ENCODE results near the gene B3GAT2.

B3GAT2 gene

GRCh38 chr6:70863343-70863742 lies 93.5 kb downstream of the B3GAT2 start:
- no peak for TF ChIP-seq CTCF (IDR thresholded peaks at IDR 0.05; ENCODE audit: control insufficient read depth, insufficient read depth, low read depth, low read length, missing control alignments)
- no peak for DNase-seq (ENCODE audit: low read depth)
- H3K4me3 ChIP-seq (ENCODE audit: control insufficient read depth, low read depth, low read length): no peak overlapping the region

- H3K4me3 ChIP-seq (ENCODE audit: control insufficient read depth, low read depth, low read length): no peak overlapping the region
- DNase-seq (ENCODE audit: low read depth): no peak
- no peak for TF ChIP-seq CTCF (IDR thresholded peaks at IDR 0.05; ENCODE audit: control insufficient read depth, insufficient read depth, low read depth, low read length, missing control alignments)
Measured at GRCh38 chr6:70860920-70861319, 95.9 kb downstream of the B3GAT2 start.

GRCh38 chr6:70860045-70860444 lies 96.8 kb downstream of the B3GAT2 start:
- peak; percentile 2 for DNase-seq (ENCODE audit: low read depth)
- TF ChIP-seq CTCF (IDR thresholded peaks at IDR 0.05; ENCODE audit: control insufficient read depth, insufficient read depth, low read depth, low read length, missing control alignments): no peak
- H3K4me3 ChIP-seq (ENCODE audit: control insufficient read depth, low read depth, low read length): no peak overlapping the region

- DNase-seq (ENCODE audit: low read depth): no peak
- no peak for TF ChIP-seq CTCF (IDR thresholded peaks at IDR 0.05; ENCODE audit: control insufficient read depth, insufficient read depth, low read depth, low read length, missing control alignments)
- no peak overlapping the region for H3K4me3 ChIP-seq (ENCODE audit: control insufficient read depth, low read depth, low read length)
Measured at GRCh38 chr6:70857387-70858077, 99.3 kb downstream of the B3GAT2 start.

GRCh38 chr6:70852667-70853246 lies 104.1 kb downstream of the B3GAT2 start:
- TF ChIP-seq CTCF (IDR thresholded peaks at IDR 0.05; ENCODE audit: control insufficient read depth, insufficient read depth, low read depth, low read length, missing control alignments): no peak
- no peak for DNase-seq (ENCODE audit: low read depth)
- H3K4me3 ChIP-seq (ENCODE audit: control insufficient read depth, low read depth, low read length): no peak overlapping the region

- no peak for DNase-seq (ENCODE audit: low read depth)
- TF ChIP-seq CTCF (IDR thresholded peaks at IDR 0.05; ENCODE audit: control insufficient read depth, insufficient read depth, low read depth, low read length, missing control alignments): no peak
- no peak overlapping the region for H3K4me3 ChIP-seq (ENCODE audit: control insufficient read depth, low read depth, low read length)
Measured at GRCh38 chr6:70849348-70850069, 107.4 kb downstream of the B3GAT2 start.

Measured in AG09309 (cell line).